Vagina (tissue), 2 donors: ENCODE data around the gene SCAND1.

ENCODE experiments used
- POLR2A ChIP-seq, 2 donors: fragments of 450-650 bp; IDR thresholded peaks; one replicate each; pipeline ENCODE4 v1.6.1; 2017; ENCODE audit warnings: antibody characterized with exemption in 2 of 2, mild to moderate bottlenecking in 2 of 2, moderate library complexity in 2 of 2
- POLR2AphosphoS5 ChIP-seq, 2 donors: sonication (generic); formaldehyde crosslinking; IDR thresholded peaks; one replicate each; pipeline ENCODE4 v1.9.0; 2017; ENCODE audit warnings: antibody characterized with exemption in 2 of 2, mild to moderate bottlenecking in 2 of 2, low read depth in 1 of 2; ENCODE audit not compliant: insufficient read depth in 1 of 2
- TF ChIP-seq, protein P1 (sequence below), 3 experiments: fragments of 450-650 bp in 2 of 3; fragments of 200-600 bp in 1 of 3; sonication (generic) in 1 of 3; IDR thresholded peaks; one replicate each; pipeline ENCODE4 v1.5.1; 2017 to 2019; ENCODE audit warnings: antibody characterized with exemption in 3 of 3, mild to moderate bottlenecking in 2 of 3, moderate library complexity in 2 of 3

- TF ChIP-seq, protein P1, sequence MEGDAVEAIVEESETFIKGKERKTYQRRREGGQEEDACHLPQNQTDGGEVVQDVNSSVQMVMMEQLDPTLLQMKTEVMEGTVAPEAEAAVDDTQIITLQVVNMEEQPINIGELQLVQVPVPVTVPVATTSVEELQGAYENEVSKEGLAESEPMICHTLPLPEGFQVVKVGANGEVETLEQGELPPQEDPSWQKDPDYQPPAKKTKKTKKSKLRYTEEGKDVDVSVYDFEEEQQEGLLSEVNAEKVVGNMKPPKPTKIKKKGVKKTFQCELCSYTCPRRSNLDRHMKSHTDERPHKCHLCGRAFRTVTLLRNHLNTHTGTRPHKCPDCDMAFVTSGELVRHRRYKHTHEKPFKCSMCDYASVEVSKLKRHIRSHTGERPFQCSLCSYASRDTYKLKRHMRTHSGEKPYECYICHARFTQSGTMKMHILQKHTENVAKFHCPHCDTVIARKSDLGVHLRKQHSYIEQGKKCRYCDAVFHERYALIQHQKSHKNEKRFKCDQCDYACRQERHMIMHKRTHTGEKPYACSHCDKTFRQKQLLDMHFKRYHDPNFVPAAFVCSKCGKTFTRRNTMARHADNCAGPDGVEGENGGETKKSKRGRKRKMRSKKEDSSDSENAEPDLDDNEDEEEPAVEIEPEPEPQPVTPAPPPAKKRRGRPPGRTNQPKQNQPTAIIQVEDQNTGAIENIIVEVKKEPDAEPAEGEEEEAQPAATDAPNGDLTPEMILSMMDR (IDR thresholded peaks at IDR 0.05) = no peak
- TF ChIP-seq POLR2A (IDR thresholded peaks at IDR 0.05) (no peak), POLR2AphosphoS5 (IDR thresholded peaks at IDR 0.05; ENCODE audit: insufficient read depth in 1 of 2, low read depth in 1 of 2) (no peak)
Measured at GRCh38 chr20:35947907-35948306, 6.4 kb downstream of the SCAND1 start.
